ENCODE data around the gene LIMK2.
A peak's percentile ranks its signal among the peaks of the same experiment; 100 is the strongest.
"Not testable (repeated sequence)": the region's sequence is repeated elsewhere in the genome, so short reads cannot be mapped to it uniquely, and the experiment has no call there.

The LIMK2 gene

DNA sequence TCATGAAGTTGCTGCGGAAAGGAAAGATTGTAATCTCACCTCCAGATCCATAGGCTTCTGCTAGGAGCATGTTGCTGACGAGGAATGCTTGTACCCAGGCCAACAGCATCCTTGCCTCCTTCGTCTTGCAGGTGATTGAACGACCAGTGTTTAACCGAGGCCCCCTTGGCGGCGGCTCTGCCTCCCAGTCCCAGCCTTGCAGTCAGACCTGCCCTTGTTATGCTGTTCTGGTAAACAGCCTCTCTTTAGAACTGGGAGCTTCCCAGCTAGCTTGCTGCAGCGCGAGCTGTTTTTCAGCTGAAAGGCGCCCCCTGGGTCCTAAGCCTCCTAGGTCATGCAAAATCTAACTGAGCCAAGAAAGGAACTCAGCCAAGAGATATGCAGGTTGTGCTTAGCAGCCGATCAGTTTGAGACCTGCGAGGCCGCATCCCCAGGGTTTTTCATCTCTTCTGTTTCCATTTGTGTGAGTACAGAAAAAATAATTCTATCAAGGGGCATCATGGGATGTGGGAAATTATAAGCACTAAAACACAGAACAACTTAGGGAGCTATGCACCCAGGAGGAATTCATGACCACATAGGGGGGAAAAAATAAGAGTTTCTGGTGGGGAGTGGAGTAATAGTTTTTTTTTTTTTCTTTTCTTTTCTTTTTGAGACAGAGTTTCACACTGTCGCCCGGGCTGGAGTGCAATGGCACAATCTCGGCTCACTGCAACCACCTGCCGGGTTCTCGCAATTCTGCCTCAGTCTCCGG lies 80.3 kb downstream of the LIMK2 start, which contains the start of gene PIK3IP1:
Gene PIK3IP1, minus strand, starts transcription at position 253 of the 754 bp plus-strand sequence. Its CDS starts 144 bp downstream, at position 109.
- peak; percentile 84 for DNase-seq
- H3K9me3 Mint-ChIP-seq = no peaks in the 10 kb centered on the region
- H3K27me3 Mint-ChIP-seq = no peaks in the 10 kb centered on the region
- H3K4me3 Mint-ChIP-seq = peak within 1 kb of the TSS; percentile 94
- peaks cover 82% of the 10 kb centered on the region for H3K4me1 Mint-ChIP-seq (ENCODE audit: low read depth)
- peaks cover 15% of the 10 kb centered on the region for H3K36me3 Mint-ChIP-seq (ENCODE audit: low read depth)
- H3K27ac Mint-ChIP-seq = peak within 1 kb of the TSS; percentile 99

- peak overlapping the region; percentile 51 for H3K4me3 Mint-ChIP-seq
- H3K9me3 Mint-ChIP-seq = no peaks in the 10 kb centered on the region
- peaks cover 6% of the 10 kb centered on the region for H3K36me3 Mint-ChIP-seq (ENCODE audit: low read depth)
- peak overlapping the region; percentile 71 for H3K27ac Mint-ChIP-seq
- no peak for DNase-seq
- no peaks in the 10 kb centered on the region for H3K27me3 Mint-ChIP-seq
- peaks cover 65% of the 10 kb centered on the region for H3K4me1 Mint-ChIP-seq (ENCODE audit: low read depth)
Observed at GRCh38 chr22:31295360-31295759, 83.3 kb downstream of the LIMK2 start.

DNA sequence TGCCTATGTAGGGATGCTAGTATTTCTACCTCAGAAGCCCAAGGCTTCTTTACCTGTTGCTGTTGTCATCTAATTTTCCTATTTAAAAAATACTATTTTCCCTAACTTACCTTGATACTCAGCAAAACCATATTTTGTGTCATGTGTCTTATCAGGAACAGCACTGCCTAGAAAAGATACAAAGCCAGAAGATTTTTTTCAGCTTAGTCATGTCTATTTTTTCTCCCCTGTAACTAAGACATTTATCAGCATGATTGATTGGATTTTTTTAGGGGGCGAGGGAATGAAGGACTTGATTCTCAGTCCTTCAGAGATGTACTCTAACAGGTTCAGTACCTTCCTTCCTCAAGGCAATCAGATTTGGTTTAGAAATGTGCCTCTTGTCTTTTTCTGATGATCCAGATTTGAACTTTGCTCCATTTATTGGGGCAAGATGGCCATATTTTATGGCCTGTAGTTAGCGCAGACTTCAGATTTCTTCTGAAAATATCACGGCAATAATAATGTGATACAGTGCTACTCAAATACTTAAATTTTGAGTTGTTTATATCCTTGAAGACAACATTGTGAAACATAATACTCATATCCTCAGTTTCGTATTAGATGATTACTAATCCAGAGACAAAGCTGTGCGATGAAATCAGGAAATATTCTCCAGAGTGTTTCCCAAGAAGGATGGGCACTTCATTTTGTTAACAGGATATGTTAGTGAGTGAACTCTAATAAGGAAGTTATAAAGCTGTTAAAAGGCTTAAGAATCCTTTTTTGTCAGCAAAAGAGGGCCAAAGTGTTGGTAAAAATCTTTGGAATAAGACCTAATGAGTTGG lies 83.9 kb downstream of the LIMK2 start:
- Mint-ChIP-seq H3K36me3 (ENCODE audit: low read depth) (peaks cover 2% of the 10 kb centered on the region), H3K4me1 (ENCODE audit: low read depth) (peaks cover 65% of the 10 kb centered on the region), H3K27me3 (no peaks in the 10 kb centered on the region), H3K27ac (peak overlapping the region; percentile 71), H3K9me3 (no peaks in the 10 kb centered on the region), H3K4me3 (peak overlapping the region; percentile 51)
- no peak for DNase-seq

DNA sequence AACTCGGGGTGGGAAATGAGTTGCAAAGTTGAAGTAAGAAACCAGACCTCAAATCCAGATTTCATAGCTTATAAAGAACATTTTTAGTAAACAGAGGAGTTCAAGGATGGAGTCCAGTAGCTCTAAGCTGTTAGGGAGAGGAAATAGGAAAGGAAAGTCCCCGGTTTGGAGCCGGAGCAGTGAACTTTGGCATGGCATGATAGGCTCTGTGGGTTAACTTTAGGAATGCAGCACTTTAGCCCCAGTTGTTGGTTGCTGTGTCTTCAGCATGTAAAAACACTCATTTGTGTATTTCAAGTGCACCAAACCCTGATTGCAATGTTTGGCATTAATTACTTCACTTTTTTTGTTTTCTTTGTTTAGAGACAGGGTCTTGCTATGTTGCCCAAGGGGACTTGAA lies 88.8 kb downstream of the LIMK2 start:
- no peak overlapping the region for H3K4me3 Mint-ChIP-seq
- no peak for DNase-seq
- H3K27ac Mint-ChIP-seq = no peak overlapping the region
- peaks cover 49% of the 10 kb centered on the region for H3K4me1 Mint-ChIP-seq (ENCODE audit: low read depth)
- no peaks in the 10 kb centered on the region for H3K9me3 Mint-ChIP-seq
- no peaks in the 10 kb centered on the region for H3K36me3 Mint-ChIP-seq (ENCODE audit: low read depth)
- H3K27me3 Mint-ChIP-seq = no peaks in the 10 kb centered on the region

DNA sequence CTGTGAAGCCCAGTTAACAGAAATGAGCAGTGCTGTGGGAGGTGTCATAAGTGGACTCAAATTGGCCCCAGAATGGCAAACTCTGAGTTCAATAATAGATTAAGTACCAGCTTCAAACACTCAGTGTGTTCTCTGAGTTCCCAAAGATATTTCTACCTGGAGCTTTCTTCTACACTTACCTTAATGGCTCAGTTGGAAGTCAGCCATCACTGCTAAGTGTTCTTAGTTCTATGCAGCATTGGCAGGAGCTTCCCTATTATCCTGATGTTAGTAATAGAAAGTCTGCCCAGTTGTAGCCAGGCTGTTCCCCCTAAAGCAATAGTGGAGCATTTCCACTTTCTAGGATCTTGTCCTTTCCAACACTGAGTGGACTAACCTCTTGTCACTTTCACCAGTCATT lies 89.9 kb downstream of the LIMK2 start:
- Mint-ChIP-seq H3K9me3 (no peaks in the 10 kb centered on the region), H3K27ac (no peak overlapping the region), H3K4me1 (ENCODE audit: low read depth) (peaks cover 46% of the 10 kb centered on the region), H3K36me3 (ENCODE audit: low read depth) (no peaks in the 10 kb centered on the region), H3K27me3 (no peaks in the 10 kb centered on the region), H3K4me3 (no peak overlapping the region)
- no peak for DNase-seq

GRCh38 chr22:31302537-31302936 lies 90.4 kb downstream of the LIMK2 start:
- H3K9me3 Mint-ChIP-seq = no peaks in the 10 kb centered on the region
- no peaks in the 10 kb centered on the region for H3K27me3 Mint-ChIP-seq
- no peak overlapping the region for H3K27ac Mint-ChIP-seq
- H3K36me3 Mint-ChIP-seq (ENCODE audit: low read depth) = no peaks in the 10 kb centered on the region
- peaks cover 47% of the 10 kb centered on the region for H3K4me1 Mint-ChIP-seq (ENCODE audit: low read depth)
- H3K4me3 Mint-ChIP-seq = no peak overlapping the region
- DNase-seq = no peak

DNA sequence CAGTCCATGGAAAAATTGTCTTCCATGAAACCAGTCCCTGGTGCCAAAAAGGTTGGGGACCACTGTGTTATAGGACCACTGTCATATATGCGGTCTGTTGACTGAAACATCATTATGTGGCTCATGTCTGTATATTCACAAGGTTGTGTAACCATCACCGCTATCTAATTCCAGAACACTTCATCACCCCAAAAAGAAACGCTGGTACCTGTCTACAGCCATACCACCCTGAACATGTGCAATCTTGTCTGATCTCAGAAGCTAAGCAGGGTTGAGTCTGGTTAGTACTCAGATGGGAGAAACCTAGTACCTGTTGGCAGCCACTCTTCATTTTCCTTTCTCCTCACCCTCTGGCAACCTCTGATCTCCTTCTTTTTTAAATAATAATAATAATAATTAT lies 93.1 kb downstream of the LIMK2 start:
- no peaks in the 10 kb centered on the region for H3K36me3 Mint-ChIP-seq (ENCODE audit: low read depth)
- no peak for DNase-seq
- peaks cover 60% of the 10 kb centered on the region for H3K4me1 Mint-ChIP-seq (ENCODE audit: low read depth)
- no peak overlapping the region for H3K4me3 Mint-ChIP-seq
- no peaks in the 10 kb centered on the region for H3K27me3 Mint-ChIP-seq
- no peak overlapping the region for H3K27ac Mint-ChIP-seq
- no peaks in the 10 kb centered on the region for H3K9me3 Mint-ChIP-seq

- Mint-ChIP-seq H3K4me3 (no peak overlapping the region), H3K27ac (peak overlapping the region; percentile 29), H3K27me3 (no peaks in the 10 kb centered on the region), H3K36me3 (ENCODE audit: low read depth) (no peaks in the 10 kb centered on the region), H3K4me1 (ENCODE audit: low read depth) (peaks cover 50% of the 10 kb centered on the region), H3K9me3 (no peaks in the 10 kb centered on the region)
- DNase-seq = no peak
Observed at GRCh38 chr22:31308181-31308580, 96.1 kb downstream of the LIMK2 start.

- DNase-seq = peak; percentile 74
- peaks cover 24% of the 10 kb centered on the region for H3K4me1 Mint-ChIP-seq (ENCODE audit: low read depth)
- peak overlapping the region; percentile 30 for H3K27ac Mint-ChIP-seq
- H3K36me3 Mint-ChIP-seq (ENCODE audit: low read depth) = peaks cover 14% of the 10 kb centered on the region
- H3K9me3 Mint-ChIP-seq = no peaks in the 10 kb centered on the region
- H3K4me3 Mint-ChIP-seq = no peak overlapping the region
- H3K27me3 Mint-ChIP-seq = no peaks in the 10 kb centered on the region
Observed at GRCh38 chr22:31313366-31314147, 101.5 kb downstream of the LIMK2 start.

- not testable (repeated sequence) for DNase-seq, H3K4me3 Mint-ChIP-seq, H3K27ac Mint-ChIP-seq, H3K27me3 Mint-ChIP-seq, H3K9me3 Mint-ChIP-seq
- Mint-ChIP-seq H3K36me3 (ENCODE audit: low read depth) (peaks cover 14% of the 10 kb centered on the region), H3K4me1 (ENCODE audit: low read depth) (peaks cover 17% of the 10 kb centered on the region)
Observed at GRCh38 chr22:31314220-31314619, 102.1 kb downstream of the LIMK2 start.

DNA sequence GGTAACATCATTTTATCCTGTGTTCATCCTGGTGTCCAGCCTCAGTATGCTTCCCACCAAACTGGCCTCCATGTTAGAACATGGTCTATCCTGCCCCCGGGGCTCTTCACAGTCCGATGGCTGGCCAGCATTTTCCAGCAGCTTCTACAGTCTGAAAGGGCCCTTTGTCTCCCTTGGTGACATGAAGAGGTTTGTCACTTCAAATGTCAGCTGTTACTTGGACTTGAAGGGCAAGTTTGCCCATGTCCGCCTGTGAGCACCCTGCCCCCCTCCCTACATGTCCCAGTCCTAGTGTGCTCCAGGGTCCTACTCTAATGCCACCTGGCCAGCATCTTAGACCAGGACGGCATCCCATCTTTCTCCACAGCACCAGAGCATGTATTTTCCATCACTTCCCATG lies 109.3 kb downstream of the LIMK2 start:
- H3K4me3 Mint-ChIP-seq = no peak overlapping the region
- H3K36me3 Mint-ChIP-seq (ENCODE audit: low read depth) = peaks cover 38% of the 10 kb centered on the region
- no peak for DNase-seq
- peaks cover 8% of the 10 kb centered on the region for H3K4me1 Mint-ChIP-seq (ENCODE audit: low read depth)
- no peaks in the 10 kb centered on the region for H3K9me3 Mint-ChIP-seq
- H3K27me3 Mint-ChIP-seq = no peaks in the 10 kb centered on the region
- H3K27ac Mint-ChIP-seq = peak overlapping the region; percentile 2

GRCh38 chr22:31323578-31324550 lies 111.8 kb downstream of the LIMK2 start:
- Mint-ChIP-seq H3K4me1 (ENCODE audit: low read depth) (peaks cover 8% of the 10 kb centered on the region), H3K27ac (peak overlapping the region; percentile 42), H3K4me3 (no peak overlapping the region), H3K36me3 (ENCODE audit: low read depth) (peaks cover 62% of the 10 kb centered on the region), H3K9me3 (no peaks in the 10 kb centered on the region), H3K27me3 (no peaks in the 10 kb centered on the region)
- DNase-seq = no peak

GRCh38 chr22:31326877-31327276 lies 114.8 kb downstream of the LIMK2 start:
- Mint-ChIP-seq H3K9me3 (no peaks in the 10 kb centered on the region), H3K36me3 (ENCODE audit: low read depth) (peaks cover 91% of the 10 kb centered on the region), H3K4me1 (ENCODE audit: low read depth) (peaks cover 28% of the 10 kb centered on the region), H3K27me3 (no peaks in the 10 kb centered on the region), H3K4me3 (no peak overlapping the region), H3K27ac (peak overlapping the region; percentile 7)
- no peak for DNase-seq
